MCF 10A (cell line): Measurements from ENCODE around the gene PPIL1. TPM values are rescaled to one million over a fixed set of nuclear protein-coding genes. Genes with fewer than 3 reads are reported as not detected.

Experiments
- BruUV-seq: library from RNA; stranded (reverse); fragments of 400-500 nt; replicated peaks from 2 replicates; lab custom pipeline; 2021; lab: Mats Ljungman, UMichigan
- CTCF ChIA-PET: fragments of 300-600 bp; sonication (Branson Sonifier 250); formaldehyde crosslinking; extraction: SDS; loops from one replicate; lab custom pipeline; 2021; ENCODE audit warnings: antibody characterized with exemption, inconsistent platforms; lab: Yijun Ruan, JAX
- POLR2A ChIA-PET: fragments of 300-600, 350-650 bp; sonication (Branson Sonifier 250); formaldehyde crosslinking; extraction: SDS; loops from one replicate; lab custom pipeline; 2020; ENCODE audit warnings: antibody characterized with exemption, inconsistent platforms; lab: Yijun Ruan, JAX
- DNase-seq: peaks from one replicate; pipeline ENCODE4 v3.0.0-alpha.2; 2018; ENCODE audit not compliant: unreplicated experiment
- H3K27ac Mint-ChIP-seq: one replicate; pipeline ENCODE4 v1.8.0; 2022; ENCODE audit warnings: mild to moderate bottlenecking, low read depth, mixed read lengths; ENCODE audit not compliant: unreplicated experiment
- H3K27me3 Mint-ChIP-seq: one replicate; pipeline ENCODE4 v1.8.0; 2022; ENCODE audit warnings: mixed read lengths; ENCODE audit not compliant: insufficient read depth, unreplicated experiment
- H3K36me3 Mint-ChIP-seq: one replicate; pipeline ENCODE4 v1.8.0; 2022; ENCODE audit warnings: mild to moderate bottlenecking, moderate library complexity, mixed read lengths; ENCODE audit not compliant: insufficient read depth, unreplicated experiment
- H3K4me1 Mint-ChIP-seq: one replicate; pipeline ENCODE4 v1.8.0; 2022; ENCODE audit warnings: mixed read lengths; ENCODE audit not compliant: insufficient read depth, unreplicated experiment
- H3K4me3 Mint-ChIP-seq: one replicate; pipeline ENCODE4 v1.8.0; 2022; ENCODE audit warnings: mild to moderate bottlenecking, moderate library complexity, mixed read lengths; ENCODE audit not compliant: unreplicated experiment
- H3K9me3 Mint-ChIP-seq: one replicate; pipeline ENCODE4 v1.8.0; 2022; ENCODE audit warnings: mixed read lengths; ENCODE audit not compliant: unreplicated experiment
- intact Hi-C: fragments of 100-400 bp; cut with micrococcal nuclease; formaldehyde crosslinking; loops from 2 replicates; pipeline ENCODE4 v1.14.1; 2022
- total RNA-seq: library from RNA; stranded (reverse); gene quantifications from 2 replicates; pipeline ENCODE4 v1.2.3, GENCODE V29; 2022
- TF ChIP-seq, protein P1 (sequence below): fragments of 200-600 bp; IDR thresholded peaks from one replicate; pipeline ENCODE4 v1.8.0; 2022; ENCODE audit warnings: antibody characterized with exemption, mild to moderate bottlenecking; ENCODE audit not compliant: unreplicated experiment

Gene PPIL1
- total RNA-seq, 1 experiment from 2014 or later = 54.9 TPM

DNA sequence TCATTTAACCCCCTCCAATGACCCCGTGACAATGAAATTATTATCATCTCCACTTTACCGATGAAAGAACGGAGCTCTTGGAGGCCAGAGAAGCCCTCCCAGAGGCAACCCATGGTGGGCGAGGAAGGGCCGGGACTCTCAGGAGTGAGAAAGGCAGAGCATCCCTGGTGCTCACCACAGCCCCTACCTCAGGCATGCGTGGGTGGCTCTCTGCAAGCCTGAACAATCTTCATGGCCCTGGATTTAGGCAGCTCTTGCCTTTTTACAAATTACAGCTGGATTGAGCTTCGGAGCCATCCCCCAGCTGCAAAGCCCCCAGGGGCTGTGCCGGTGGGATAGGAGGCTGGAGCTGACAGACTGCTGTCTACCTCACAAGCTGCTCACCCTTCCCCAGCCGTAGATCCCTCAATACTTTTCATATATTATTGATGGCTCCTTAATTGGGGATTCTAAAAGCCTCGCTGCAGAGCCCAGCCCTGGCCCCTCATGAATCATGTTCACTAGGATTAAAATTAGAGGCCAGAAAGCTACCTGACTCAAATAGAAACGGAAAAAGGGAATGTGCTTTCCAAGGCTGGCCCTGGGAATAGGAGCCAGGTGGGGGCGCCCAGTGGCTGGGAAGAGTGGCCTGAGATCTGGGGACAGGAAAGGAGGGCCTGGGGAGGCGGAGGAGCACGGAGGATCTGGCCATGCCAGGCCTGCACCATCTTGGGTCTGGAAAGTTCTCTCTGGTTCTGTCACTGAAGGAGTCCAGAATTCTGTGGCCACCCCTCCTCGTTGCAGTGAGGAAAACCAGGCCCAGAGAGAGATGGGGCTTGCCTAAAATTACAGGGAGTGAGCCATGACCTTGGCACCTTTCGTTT lies 64.4 kb downstream of the PPIL1 start:
- intact Hi-C loops = no loop called here
- POLR2A ChIA-PET = no interaction called here
- Mint-ChIP-seq H3K27ac (no peak overlapping the region), H3K4me3 (no peak overlapping the region), H3K27me3 (peaks cover 41% of the 10 kb centered on the region), H3K9me3 (no peaks in the 10 kb centered on the region), H3K36me3 (no peaks in the 10 kb centered on the region), H3K4me1 (no peaks in the 10 kb centered on the region)
- TF ChIP-seq, protein P1, sequence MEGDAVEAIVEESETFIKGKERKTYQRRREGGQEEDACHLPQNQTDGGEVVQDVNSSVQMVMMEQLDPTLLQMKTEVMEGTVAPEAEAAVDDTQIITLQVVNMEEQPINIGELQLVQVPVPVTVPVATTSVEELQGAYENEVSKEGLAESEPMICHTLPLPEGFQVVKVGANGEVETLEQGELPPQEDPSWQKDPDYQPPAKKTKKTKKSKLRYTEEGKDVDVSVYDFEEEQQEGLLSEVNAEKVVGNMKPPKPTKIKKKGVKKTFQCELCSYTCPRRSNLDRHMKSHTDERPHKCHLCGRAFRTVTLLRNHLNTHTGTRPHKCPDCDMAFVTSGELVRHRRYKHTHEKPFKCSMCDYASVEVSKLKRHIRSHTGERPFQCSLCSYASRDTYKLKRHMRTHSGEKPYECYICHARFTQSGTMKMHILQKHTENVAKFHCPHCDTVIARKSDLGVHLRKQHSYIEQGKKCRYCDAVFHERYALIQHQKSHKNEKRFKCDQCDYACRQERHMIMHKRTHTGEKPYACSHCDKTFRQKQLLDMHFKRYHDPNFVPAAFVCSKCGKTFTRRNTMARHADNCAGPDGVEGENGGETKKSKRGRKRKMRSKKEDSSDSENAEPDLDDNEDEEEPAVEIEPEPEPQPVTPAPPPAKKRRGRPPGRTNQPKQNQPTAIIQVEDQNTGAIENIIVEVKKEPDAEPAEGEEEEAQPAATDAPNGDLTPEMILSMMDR = no peak
- no peak for DNase-seq
- BruUV-seq = no TSS peak
- CTCF ChIA-PET = interaction anchor here (0.6 to 1.7 kb wide), 5 partner anchors 19 to 1525 kb away, joined by 3 to 5 read pairs (median 4); no protein-coding TSS in a partner anchor

GRCh38 chr6:36809156-36809555 lies 65.4 kb downstream of the PPIL1 start:
- H3K4me1 Mint-ChIP-seq = no peaks in the 10 kb centered on the region
- TF ChIP-seq, protein P1 = no peak
- ChIA-PET POLR2A (no interaction called here), CTCF (interaction anchor here (0.6 to 1.7 kb wide), 2 partner anchors 21 to 40 kb away, joined by 3 read pairs; no protein-coding TSS in a partner anchor)
- BruUV-seq = no TSS peak
- peaks cover 50% of the 10 kb centered on the region for H3K27me3 Mint-ChIP-seq
- H3K4me3 Mint-ChIP-seq = no peak overlapping the region
- no peaks in the 10 kb centered on the region for H3K36me3 Mint-ChIP-seq
- DNase-seq = no peak
- intact Hi-C loops = no loop called here
- no peaks in the 10 kb centered on the region for H3K9me3 Mint-ChIP-seq
- no peak overlapping the region for H3K27ac Mint-ChIP-seq

GRCh38 chr6:36808634-36809033 lies 66.0 kb downstream of the PPIL1 start:
- Mint-ChIP-seq H3K4me3 (no peak overlapping the region), H3K4me1 (no peaks in the 10 kb centered on the region), H3K27me3 (peaks cover 55% of the 10 kb centered on the region), H3K9me3 (no peaks in the 10 kb centered on the region), H3K27ac (no peak overlapping the region), H3K36me3 (no peaks in the 10 kb centered on the region)
- ChIA-PET CTCF (interaction anchor here (1.7 kb wide), 1 partner anchor 41 kb away, joined by 3 read pairs; no protein-coding TSS in a partner anchor), POLR2A (no interaction called here)
- no TSS peak for BruUV-seq
- TF ChIP-seq, protein P1 = no peak
- intact Hi-C loops = no loop called here
- no peak for DNase-seq

DNA sequence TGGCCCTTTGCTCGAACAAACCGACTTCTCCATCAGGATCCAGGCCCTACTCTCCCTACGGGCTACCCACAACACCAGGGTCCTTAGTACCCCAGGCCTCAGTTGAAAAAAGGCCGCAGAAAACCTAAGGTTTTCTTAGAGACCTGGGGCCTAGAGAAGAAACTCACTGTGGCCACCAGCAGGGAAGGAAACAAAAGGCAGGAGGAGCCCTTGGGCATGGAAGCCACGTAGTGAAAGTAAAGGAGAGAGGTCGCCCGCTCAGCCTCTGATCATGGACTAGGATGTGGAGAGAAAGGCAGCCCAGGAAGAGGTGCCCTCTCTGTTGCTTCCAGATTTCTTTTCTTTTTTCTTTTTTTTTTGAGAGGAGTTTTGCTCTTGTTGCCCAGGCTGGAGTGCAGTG lies 66.9 kb downstream of the PPIL1 start:
- CTCF ChIA-PET = interaction anchor here (0.7 kb wide), 1 partner anchor 18 kb away, joined by 3 read pairs; no protein-coding TSS in a partner anchor
- no peaks in the 10 kb centered on the region for H3K4me1 Mint-ChIP-seq
- intact Hi-C loops = no loop called here
- DNase-seq = no peak
- no peaks in the 10 kb centered on the region for H3K9me3 Mint-ChIP-seq
- POLR2A ChIA-PET = no interaction called here
- no peaks in the 10 kb centered on the region for H3K36me3 Mint-ChIP-seq
- peaks cover 64% of the 10 kb centered on the region for H3K27me3 Mint-ChIP-seq
- no peak overlapping the region for H3K4me3 Mint-ChIP-seq
- no TSS peak for BruUV-seq
- no peak overlapping the region for H3K27ac Mint-ChIP-seq
- TF ChIP-seq, protein P1 = no peak
